GM10266 (cell line): ENCODE results near the gene EIF4E1B.

ENCODE experiments used
- DNase-seq: peaks from one replicate; pipeline ENCODE4 v3.0.0; 2012; ENCODE audit errors: extremely low spot score
- CTCF ChIP-seq: IDR thresholded peaks from 2 replicates; pipeline ENCODE4 v1.5.1; 2012; ENCODE audit warnings: mild to moderate bottlenecking, low read depth; ENCODE audit not compliant: control insufficient read depth, insufficient read depth; ENCODE audit errors: missing control alignments

Gene EIF4E1B

GRCh38 chr5:176629853-176630680 is at the start of gene EIF4E1B, which contains the start of gene SNCB:
EIF4E1B (plus strand) TSS chr5:176630675; CDS start chr5:176642788, 12,113 bp downstream.
SNCB (minus strand) TSS chr5:176630534; CDS start chr5:176629654, 880 bp downstream.
- no peak for TF ChIP-seq CTCF
- DNase-seq = peak; percentile 86

- DNase-seq = no peak
- no peak for TF ChIP-seq CTCF
Observed at GRCh38 chr5:176581361-176581760, 49.1 kb upstream of the EIF4E1B start.

- no peak for DNase-seq
- no peak for TF ChIP-seq CTCF
Observed at GRCh38 chr5:176583076-176583475, 47.4 kb upstream of the EIF4E1B start.

- no peak for DNase-seq
- TF ChIP-seq CTCF = no peak
Observed at GRCh38 chr5:176587398-176587797, 43.1 kb upstream of the EIF4E1B start.

- no peak for TF ChIP-seq CTCF
Observed at GRCh38 chr5:176588297-176588696, 42.2 kb upstream of the EIF4E1B start.

GRCh38 chr5:176589039-176589769 is 41.3 kb upstream of the EIF4E1B start:
- TF ChIP-seq CTCF = no peak
- DNase-seq = no peak

More at GRCh38 chr5:176588297-176588696, 42.2 kb upstream of the EIF4E1B start:
- DNase-seq = no peak
